GM18909 (cell line): ENCODE measurements around the gene STK39.

Source experiments
- ATAC-seq: cut with Tn5 transposase; IDR thresholded peaks from one replicate; pipeline ENCODE4 v1.9.1; 2021; ENCODE audit warnings: mild to moderate bottlenecking; ENCODE audit not compliant: unreplicated experiment, poor library complexity

The STK39 gene

DNA sequence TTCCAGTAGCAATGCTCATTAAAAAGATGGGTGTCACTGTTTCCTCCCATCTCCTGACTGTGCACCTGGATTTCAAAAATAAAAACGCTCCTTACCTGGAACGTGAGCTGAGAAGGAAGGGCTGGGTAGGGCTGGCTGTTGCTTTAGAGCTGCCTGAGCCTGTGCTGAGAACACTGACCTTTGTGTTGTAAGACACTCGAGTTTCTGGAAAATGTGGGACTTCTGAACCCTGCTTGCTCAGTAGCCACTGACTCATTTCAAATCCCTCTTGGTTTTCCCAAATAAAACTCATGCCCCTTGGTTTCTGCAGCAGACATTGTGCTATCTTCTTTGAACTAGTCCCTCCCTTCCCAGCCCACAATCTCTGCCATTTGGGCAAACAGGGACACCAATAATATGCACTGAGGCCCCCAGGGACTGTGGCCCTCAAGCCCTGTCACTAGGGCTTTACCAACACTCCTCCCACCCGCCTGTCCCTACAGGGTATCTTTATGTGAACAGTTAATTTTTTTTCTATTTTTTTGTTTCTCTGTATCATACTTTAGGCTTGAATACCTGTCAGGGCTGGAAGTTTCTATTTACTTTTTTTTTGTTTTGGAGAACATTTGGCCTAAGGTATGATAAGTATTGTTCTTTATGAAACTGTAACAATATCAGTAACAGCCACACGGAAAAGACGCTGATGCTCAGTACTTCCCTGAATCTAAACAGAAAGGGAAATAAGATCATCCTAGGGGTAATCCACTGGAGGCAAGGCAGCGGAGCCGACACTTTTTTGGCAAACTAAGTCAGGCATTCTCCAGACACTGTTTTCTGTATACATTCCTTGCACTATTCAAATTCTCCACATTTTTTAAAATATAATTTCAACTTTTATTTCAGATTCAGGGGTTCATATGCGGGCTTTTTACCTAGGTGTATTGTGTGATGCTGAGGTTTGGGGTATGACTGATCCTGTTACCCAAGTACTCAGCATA is 280.2 kb downstream of the STK39 start:
- no peak for ATAC-seq

DNA sequence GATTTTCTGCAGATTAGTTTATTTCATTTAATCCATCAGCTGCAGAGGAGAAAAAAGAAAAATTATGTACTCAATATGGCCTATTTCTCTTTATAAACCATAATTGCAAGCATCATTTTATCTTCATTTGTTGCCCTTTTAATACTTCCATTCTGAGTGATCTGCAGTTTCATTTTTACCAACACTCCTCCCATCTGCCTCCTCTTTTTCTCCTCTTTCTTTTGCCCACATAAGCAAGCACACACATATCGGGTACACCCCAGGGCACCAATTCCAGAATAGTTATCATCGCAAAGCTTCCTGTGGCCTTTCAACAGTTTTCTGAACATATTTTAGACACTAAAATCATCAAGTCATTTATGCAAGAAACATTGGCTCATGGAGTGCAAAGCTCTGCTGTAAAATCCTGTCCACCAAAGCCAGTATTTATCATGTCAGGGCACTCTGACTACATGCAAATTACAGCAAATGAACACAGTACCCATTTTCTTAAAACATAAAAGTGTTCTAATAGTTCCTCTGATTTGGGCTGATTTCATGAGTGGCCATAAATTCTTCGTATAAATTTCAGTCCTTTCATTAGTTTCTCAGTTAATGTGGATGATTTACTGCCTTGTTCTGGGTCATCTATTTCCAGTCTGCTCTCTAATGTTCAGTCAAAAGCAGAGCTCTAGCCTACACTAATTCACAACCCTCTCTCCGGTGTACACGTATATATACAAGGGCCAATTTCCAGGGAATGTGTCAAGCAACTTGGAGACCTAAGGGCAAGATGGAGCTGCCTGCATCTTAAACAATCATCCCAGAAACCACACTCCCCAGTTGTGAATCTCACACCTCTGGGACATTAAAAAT is 281.3 kb downstream of the STK39 start:
- ATAC-seq = no peak

DNA sequence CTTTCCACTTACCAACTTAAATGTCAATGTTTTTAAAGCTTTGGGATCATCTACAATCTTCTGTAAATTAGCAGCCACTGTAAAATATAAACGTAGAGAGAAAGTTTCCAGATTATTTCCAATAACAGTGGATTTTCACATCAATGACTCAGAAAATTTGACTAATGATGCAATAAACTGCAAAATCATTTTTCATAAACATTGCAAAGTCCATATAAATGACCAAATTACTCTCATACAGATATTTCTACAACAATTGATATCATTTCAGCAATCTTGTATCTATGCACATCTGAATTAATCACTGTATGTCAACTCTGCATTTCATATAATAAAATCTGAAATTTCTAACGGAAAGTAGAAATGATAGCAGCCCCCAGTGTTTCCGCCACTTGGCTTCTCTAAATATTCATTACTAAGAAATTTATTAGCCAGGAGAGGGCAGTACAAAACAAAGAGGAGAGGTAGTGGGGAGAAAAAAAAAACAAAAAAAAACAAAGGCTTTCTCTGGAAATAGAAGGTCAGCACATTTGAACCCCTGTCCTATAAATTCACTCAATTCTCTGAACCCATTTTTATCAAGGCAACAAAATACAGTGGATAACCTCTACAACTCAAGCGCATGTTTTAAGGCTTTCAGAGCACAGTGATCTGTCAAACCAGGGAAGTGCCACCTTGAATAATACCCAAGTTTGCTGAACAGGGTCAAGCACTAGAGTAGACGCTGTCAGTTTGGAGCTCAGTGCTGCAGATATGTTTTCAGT is 282.6 kb downstream of the STK39 start:
- no peak for ATAC-seq

DNA sequence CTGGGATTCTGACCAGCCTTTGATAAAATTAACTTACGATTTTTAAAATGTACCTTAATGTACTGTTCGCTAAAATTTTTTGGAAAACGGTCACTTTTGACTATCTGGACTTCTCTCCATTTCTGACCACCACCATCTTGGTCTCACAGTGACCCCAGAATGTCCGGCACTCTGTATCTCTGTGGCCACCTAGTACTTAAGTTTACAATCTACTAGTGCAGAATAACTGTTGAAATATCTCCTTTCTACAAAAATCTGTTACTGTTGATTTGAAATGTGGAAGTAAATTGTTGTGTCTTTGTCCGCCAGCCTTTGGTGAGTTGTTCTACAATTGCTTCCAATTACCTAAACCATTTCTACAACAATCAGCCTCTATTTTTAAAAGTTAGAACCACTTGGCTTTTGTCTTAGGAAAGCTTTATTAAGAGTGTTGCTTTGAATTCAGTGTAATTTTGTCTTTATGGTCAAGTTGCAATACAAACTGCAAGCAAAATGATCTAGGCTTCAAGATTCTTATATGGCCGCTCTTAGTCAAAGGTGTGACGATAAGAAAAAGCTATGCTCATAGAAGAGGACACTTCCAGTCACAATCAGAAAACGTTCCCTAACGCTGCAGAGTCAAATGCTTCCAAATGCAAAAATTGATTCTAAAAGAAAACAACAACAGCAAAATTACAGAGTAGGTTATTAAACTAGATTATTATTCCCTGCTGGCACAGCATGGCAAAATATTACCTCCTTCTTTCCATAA is 283.3 kb downstream of the STK39 start:
- no peak for ATAC-seq

DNA sequence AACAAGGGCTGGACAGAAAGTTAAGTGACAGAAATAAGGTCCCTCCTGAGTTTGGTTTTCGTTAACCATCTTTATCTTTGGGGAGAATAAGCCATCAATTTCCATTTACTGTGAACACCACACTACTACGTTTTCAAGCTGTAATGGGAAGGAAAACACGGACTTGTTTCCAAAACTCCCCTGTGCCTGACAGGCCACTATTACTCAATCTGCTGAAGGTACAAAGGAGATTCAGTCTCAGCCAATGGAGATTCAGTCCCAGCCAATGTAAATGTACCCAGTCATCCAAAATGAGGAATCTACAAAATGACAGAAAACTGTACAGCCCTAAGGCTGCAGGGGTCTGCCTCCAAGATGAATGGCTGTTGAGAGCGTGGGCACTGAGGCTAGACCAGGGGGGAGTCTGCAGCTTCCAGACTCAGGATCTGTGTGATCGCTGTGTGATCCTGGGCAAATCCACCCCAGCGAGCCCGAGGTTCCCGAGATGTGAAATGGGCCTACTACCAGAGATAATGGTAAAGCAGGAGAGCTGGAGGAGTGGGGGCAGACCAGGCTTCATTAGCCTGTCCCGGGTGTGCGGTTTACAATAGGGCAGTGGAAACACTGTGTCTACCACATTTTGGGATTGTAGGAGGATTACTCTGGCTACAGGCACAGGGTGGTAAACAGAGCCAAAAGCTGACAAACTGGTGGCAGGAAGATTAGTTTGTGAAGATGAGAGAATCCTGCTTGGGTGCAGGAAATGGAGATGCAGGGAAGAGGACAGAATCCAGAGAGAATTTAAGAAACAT is 284.8 kb downstream of the STK39 start:
- no peak for ATAC-seq

DNA sequence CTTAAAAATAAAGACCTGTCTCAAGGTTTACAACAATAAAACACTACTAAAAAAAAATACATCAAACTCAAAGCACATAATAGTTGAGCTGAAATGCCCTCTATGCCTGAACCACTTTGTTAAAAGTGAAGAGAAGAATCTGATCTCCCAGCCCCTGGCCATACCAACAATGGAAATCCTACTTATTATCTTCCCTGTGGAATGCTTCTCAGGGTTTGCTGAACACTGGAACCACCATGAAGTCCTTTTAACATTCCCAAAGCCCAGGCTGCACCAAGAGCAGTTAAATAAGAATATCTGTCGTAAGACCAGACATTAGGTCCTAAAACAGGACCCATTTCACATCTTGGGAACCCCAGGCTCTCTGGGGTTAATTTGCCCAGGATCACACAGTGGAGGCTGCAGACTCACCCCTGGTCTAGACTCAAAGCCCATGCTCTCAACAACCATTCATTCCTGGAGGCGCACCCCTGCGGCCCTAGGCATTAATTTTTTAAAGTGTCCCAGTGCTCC is 285.8 kb downstream of the STK39 start:
- ATAC-seq = no peak

DNA sequence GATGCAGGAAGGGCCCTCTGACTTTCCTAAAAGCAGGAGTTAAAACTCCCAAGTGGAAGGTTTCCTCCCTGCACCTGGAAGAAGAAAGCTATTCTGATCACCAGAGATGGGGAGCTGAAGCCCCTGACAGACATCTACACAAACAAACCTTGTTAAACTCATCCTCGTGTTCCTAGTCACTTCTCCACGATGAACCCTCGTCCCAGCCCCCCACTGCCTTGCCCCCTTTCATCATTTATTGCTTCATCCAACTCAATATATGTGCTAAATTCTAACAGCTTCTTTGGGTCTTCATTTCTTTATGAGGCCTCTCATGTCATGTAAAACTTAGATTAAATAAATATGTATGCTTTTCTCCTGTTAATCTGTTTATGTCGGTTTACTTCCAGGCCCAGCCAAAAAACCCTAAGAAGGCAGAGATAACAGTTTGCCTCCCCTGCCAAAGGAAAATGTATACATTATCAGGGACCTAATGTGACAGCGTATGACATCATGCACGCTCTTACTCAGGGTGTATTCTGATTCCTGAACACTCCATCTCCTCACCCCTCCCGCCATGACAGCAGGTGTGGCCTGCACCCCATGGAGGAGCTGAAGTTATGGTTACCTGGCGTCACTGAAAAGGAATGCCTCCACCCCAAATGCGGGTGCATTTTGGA is 287.2 kb downstream of the STK39 start:
- no peak for ATAC-seq

DNA sequence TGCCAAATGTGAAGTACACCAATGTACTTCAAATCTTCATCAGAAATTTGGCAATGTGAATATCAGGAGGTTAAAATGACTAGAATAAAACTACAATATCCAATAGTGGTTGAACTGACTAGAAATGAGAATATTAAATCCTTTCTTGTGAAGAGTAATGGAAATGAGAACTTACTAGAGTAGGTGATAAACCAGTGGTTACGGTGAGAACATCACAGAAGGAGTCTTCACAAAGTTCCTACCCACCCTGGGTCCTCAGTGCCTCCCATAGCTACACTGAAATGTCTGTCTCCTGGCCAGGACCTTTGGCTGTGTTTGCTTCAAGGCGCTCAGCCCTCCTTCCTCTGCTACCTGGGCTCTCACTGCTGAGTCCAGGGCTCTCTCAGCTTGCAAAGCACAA is 289.7 kb downstream of the STK39 start:
- ATAC-seq = no peak

DNA sequence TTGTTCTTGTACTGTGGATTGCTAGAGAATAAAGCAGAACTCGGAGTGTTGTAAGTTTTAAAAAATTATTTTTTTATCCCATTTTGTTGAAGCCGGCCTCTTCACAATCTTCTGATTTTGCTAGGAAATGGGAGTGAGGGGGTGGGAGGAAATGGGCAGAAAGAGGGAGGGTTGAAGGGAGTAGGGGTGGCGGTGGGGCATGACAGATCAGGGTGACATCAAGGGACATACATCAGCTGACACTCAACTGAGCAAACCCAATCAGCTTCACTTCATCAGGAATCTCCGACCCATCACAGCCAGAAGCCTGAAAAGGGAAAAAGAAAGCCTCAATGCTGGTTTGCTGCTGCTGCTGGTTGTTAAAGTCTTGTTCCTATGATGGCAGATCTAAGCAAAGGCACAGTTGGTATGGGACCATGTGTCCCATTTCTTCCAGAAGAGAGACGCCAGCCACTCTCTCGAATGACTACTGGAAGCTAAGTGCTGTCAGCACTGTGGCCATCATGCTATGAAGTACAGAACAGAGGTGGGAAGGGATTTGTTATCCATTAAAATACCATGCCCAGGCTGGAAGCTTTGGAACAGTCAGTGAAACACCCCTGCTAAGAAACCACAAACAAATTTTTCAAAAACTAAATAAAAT is 292.0 kb downstream of the STK39 start:
- ATAC-seq = no peak

DNA sequence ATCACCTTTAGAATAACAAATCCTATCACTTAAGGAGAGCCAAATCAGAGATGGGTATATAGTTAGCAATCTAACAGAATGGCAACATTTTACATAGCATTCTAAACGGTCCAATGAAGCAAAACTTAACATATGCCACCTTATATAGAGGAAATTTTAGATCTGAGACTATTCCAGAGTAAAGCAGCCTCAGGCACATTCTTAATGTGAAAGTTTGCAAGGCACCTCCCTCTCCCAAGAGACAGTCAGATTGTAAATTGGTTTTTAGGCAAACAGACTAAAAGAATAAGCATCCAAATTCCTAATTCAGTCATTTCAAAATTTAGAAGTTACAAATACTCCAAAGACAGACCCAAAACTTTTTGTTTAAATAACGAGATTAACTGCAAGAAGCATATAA is 292.9 kb downstream of the STK39 start:
- no peak for ATAC-seq

DNA sequence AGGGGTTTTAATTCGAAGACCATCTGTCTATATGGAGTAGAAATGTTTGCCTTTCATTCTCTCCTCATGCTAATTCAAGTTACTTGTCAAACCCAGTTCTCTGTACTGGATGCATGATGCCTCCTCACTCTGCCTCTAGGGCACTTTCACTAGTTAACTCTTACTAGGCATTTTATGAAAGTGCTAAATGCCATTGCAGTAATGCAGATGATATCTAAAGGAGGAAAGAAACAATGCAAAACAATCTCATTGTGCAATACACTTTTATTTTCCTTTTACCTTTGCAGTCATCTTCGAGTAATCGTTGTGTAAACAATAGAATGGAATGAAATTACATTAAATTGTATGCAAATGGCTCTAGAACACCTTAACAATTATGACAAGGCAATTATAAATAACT is 293.6 kb downstream of the STK39 start:
- no peak for ATAC-seq

DNA sequence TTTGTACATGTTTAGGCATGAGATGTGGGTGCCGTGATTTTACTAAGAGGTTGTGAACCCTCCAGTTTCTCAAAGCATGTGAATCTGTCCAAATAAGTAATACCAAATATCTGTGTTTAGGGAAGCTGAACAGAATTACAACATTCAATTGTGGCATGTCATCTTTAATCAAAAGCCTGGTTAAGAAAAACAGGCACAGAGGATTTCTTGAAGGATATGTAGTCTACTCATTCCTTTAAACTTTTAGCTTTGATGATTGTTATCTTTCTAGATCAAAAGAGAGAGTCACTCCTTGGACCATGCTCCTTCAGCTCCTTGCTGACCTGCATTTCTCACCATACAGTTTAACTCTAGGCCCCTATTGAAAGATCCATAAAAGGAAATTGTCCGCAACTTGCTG is 296.8 kb downstream of the STK39 start:
- no peak for ATAC-seq

DNA sequence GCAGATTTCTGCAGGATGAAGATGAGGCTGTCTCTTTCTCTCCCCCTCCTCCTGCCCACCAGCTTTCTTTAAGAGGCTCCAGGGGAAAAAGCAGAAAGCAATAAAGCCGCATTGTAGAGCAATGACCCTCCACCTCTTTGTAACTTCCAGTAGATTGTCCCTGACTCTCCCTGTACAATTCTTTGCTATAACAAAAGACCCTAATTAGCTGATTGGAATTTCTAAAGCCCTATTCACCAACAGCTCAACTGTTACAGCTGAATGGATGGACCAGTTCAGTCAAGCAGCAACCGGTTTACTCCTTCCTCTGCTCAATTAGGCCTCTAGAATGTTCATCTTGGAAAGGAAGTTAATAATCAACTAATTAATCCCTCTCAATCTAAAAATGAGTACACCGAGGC is 301.0 kb downstream of the STK39 start:
- ATAC-seq = no peak

DNA sequence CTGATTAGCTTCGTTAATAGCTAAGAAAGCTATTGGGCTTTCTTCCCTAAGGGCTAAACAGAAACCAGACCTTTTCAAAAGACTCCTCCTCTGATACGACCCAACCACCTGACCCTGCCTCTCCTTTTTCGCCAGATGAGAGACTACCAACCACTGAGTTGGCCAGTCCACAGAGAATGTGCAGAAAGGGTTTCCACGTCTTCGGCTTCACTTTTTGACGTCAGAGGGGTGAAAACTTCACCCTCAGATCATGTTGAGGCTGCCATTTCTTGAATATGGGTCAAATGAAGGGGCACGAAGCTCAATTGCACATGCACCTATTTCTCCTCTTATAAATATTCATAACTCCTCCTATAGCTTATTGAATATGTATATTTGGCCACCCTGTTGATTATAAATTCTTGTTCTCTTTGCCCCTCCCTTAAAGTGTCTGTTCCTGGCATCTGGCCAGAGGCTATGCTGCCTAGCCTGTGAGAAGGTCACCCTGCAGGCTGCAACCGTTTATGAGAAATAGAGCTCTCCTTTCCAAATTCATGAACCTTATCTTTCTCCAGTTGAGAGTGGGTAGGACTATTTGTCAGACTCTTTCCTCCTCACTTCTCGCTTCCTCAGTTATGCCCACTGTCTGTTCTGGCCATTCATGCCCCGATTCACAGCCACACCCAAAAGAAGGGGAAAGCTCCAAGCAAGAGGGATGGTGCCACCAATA is 301.6 kb downstream of the STK39 start:
- no peak for ATAC-seq

DNA sequence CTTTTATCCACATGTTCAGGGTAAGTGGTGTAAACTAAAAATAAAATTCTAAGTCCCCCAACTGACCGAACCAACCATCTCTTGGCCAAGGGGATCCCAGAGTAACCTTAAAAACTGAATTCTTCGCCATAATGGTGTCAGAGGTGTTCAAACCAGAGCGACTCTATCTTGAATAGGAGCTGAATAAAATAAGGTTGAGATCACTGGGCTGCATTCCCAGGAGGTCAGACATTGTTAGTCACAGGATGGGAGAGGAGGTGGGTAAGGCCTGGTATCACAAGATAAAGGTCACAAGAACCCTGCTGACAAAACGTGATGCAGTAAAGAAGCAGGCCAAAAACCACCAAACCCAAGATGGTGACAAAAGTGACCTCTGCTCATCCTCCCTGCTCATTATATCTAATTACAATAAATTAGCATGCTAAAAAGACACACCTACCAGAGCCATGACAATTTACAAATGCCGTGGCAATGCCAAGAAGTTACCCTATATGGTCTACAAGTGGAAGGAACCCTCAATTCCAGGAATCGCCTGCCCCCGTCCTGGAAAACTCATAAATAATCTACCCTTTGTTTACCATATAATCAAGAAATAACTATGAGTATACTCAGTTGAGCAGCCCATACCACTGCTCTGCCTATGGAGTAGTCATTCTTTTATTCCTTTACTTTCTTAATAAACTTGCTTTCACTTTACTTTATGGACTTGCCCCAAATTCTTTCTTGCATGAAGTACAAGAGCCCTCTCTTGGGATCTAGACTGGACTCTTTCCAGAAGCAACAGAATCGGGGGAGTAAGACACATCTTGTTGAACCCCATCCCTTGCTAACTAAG is 302.4 kb downstream of the STK39 start:
- ATAC-seq = no peak

DNA sequence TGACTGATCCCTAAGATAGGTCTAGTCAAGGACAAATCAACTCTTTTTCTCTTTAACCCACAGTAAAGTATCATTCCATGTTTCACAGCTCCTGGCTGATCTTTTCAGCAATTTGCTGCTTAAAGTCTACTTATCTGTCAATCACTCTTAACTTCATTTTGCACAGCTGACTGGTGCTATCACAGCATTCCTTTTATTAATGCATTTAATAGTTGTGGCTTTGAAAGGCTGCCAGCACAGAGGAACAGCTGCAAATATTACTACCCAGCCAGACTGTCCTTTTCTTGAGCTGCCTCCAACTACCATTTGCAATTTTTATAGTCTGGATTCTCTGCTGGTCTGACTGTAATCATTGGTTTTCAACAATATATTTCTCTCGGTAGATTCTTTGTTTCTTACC is 303.5 kb downstream of the STK39 start:
- ATAC-seq = no peak
